Chondrocyte (in vitro differentiated cells): ENCODE measurements around the gene LPP. TPM values are rescaled to one million over a fixed set of nuclear protein-coding genes. Genes with fewer than 3 reads are reported as not detected.

Source experiments
- DNase-seq: peaks from one replicate; pipeline ENCODE4 v3.0.0; 2021; ENCODE audit warnings: mixed read lengths, low spot score
- H3K27ac Mint-ChIP-seq: one replicate; pipeline ENCODE4 v1.8.0; 2021; ENCODE audit warnings: mild to moderate bottlenecking, moderate library complexity, mixed read lengths; ENCODE audit not compliant: unreplicated experiment
- H3K27me3 Mint-ChIP-seq: 2 replicates; pipeline ENCODE4 v1.8.0; 2021; ENCODE audit warnings: low read depth, mixed read lengths
- H3K36me3 Mint-ChIP-seq: 2 replicates; pipeline ENCODE4 v1.8.0; 2021; ENCODE audit warnings: low read depth, mixed read lengths
- H3K4me1 Mint-ChIP-seq: 2 replicates; pipeline ENCODE4 v1.8.0; 2021; ENCODE audit warnings: low read depth, mild to moderate bottlenecking, mixed read lengths
- H3K4me3 Mint-ChIP-seq: one replicate; pipeline ENCODE4 v1.8.0; 2021; ENCODE audit warnings: mild to moderate bottlenecking, moderate library complexity, mixed read lengths; ENCODE audit not compliant: unreplicated experiment
- H3K9me3 Mint-ChIP-seq: 2 replicates; pipeline ENCODE4 v1.8.0; 2021; ENCODE audit warnings: low read depth, mixed read lengths
- total RNA-seq: library from RNA; stranded (reverse); gene quantifications from 3 replicates; pipeline ENCODE4 v1.2.1, GENCODE V29; 2021
- TF ChIP-seq, protein P1 (sequence below): fragments of 200-600 bp; sonication (generic); IDR thresholded peaks from 2 replicates; pipeline ENCODE4 v1.5.0; 2021; ENCODE audit warnings: antibody characterized with exemption, mild to moderate bottlenecking, moderate library complexity

The LPP gene
- total RNA-seq, 1 donor from 2014 or later, result 295 TPM

DNA sequence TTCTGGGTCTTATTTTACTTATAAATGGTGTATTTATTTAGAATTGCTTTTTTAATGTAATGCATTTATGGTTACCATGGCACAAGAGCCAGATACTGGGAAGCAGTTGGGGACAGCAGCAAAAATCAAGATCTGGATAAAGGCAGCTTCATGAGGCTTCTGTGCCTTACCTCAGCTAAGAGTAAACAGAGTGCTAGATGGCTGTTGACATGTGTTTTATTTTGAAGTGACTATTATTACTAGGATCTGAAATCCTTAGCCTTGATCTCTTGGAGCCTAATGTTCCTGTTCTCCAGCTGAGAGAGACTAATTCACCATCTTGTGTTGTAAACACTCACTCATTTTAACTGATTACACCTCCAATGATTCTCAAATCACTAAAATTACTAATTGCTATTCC, 317.8 kb downstream of the LPP start:
- Mint-ChIP-seq H3K36me3 (peaks cover 7% of the 10 kb centered on the region), H3K27ac (peak overlapping the region; percentile 94), H3K27me3 (no peaks in the 10 kb centered on the region), H3K4me1 (peaks cover 79% of the 10 kb centered on the region), H3K4me3 (no peak overlapping the region), H3K9me3 (peaks cover 3% of the 10 kb centered on the region)
- no peak for DNase-seq
- TF ChIP-seq, protein P1, sequence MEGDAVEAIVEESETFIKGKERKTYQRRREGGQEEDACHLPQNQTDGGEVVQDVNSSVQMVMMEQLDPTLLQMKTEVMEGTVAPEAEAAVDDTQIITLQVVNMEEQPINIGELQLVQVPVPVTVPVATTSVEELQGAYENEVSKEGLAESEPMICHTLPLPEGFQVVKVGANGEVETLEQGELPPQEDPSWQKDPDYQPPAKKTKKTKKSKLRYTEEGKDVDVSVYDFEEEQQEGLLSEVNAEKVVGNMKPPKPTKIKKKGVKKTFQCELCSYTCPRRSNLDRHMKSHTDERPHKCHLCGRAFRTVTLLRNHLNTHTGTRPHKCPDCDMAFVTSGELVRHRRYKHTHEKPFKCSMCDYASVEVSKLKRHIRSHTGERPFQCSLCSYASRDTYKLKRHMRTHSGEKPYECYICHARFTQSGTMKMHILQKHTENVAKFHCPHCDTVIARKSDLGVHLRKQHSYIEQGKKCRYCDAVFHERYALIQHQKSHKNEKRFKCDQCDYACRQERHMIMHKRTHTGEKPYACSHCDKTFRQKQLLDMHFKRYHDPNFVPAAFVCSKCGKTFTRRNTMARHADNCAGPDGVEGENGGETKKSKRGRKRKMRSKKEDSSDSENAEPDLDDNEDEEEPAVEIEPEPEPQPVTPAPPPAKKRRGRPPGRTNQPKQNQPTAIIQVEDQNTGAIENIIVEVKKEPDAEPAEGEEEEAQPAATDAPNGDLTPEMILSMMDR, result no peak

DNA sequence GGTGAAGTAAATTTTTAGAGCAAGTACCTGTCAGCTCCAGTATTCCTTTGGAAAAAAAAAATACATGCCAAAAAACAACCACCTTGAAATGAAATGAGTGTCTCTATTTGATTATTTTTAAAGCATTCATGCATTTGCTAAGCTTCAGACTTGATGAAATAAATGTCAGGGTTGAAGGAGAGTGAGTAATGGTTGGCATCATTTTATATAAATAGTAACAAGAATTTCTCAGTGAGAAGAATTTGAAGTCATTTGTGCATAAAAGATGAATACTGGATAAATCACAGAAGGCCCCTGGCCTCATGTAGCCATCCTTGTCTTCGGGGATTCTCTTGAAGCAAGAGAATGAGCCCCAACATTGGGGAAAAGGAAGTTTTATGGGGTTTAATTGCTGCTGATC, 318.4 kb downstream of the LPP start:
- H3K27ac Mint-ChIP-seq, result peak overlapping the region; percentile 94
- peaks cover 2% of the 10 kb centered on the region for H3K9me3 Mint-ChIP-seq
- H3K27me3 Mint-ChIP-seq, result no peaks in the 10 kb centered on the region
- TF ChIP-seq, protein P1, result no peak
- no peak for DNase-seq
- H3K4me3 Mint-ChIP-seq, result peak overlapping the region; percentile 31
- H3K4me1 Mint-ChIP-seq, result peaks cover 81% of the 10 kb centered on the region
- peaks cover 7% of the 10 kb centered on the region for H3K36me3 Mint-ChIP-seq

DNA sequence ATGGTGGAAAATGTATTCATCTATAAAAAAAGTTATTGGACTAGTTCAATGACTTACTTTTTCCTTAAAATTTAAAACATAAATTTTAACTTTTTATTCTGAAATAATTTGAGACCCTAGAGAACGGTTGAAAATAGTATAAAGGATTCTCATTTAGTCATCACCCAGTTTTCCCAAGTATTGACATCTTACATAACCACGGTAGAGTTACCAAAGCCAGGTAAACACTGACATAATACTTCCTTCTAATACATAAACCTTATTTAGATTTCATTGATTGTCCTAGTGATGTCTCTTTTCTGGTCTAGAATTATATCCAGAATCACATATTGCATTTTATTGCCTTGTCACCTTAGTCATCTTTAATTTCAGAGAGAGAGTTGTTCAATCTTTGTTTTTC, 319.1 kb downstream of the LPP start:
- no peak for DNase-seq
- peak overlapping the region; percentile 31 for H3K4me3 Mint-ChIP-seq

DNA sequence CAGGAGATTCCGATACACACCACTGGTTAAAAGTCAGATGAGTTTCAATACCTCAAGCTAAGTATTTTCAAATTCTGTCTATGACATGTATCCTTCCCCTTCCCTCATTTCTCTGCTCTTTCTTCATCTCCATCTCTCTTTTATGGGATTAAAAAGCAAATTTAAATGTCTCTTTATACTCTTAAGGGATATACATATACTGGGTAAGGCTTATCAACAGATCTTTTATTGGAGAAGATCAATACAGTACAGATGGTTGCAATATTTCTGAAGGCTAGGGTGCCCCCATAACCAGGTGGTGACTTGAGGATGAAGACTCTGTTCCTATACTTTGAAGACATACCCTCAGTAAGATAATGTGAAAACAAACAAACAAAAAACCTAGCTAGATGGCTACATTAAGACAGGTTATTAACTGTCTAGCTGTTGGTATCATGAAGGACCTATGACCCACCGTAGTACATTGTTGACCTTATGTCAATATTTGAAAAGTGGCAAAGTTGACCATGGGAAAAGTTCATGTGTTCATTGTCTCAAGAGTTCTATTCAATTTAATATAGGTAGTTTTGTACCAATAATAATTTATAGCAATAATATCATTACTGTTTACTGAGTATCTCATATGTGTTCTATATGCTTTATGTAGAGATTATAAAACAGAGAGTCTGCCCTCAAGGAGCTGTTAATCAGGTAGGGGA, 319.8 kb downstream of the LPP start:
- no peaks in the 10 kb centered on the region for H3K27me3 Mint-ChIP-seq

More for the DNA sequence above, 319.1 kb downstream of the LPP start:
- H3K4me1 Mint-ChIP-seq, result peaks cover 79% of the 10 kb centered on the region
- no peaks in the 10 kb centered on the region for H3K9me3 Mint-ChIP-seq
- TF ChIP-seq, protein P1, result no peak
- peak overlapping the region; percentile 94 for H3K27ac Mint-ChIP-seq
- H3K36me3 Mint-ChIP-seq, result peaks cover 5% of the 10 kb centered on the region
- H3K27me3 Mint-ChIP-seq, result no peaks in the 10 kb centered on the region

DNA sequence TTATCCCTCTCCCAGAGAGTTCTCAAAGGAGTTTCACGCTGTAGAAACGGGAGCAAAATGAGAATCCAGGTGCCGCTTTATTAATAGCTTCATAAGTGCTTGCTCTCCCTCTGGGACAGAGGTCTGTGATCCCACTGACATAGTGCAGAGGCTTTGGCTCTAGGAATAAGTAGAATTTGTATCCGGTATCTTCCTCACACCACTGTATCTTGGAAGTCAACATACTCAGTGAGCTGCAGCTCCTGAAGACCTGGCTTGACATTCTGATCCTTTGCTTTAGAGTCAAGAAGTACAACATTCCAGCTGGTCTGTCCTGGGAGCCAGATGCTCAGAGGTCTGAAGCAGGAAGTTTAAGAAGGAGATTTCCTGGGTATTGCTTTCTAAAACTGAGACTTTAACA, 323.0 kb downstream of the LPP start:
- H3K4me3 Mint-ChIP-seq, result no peak overlapping the region

More for the DNA sequence above, 319.8 kb downstream of the LPP start:
- peak overlapping the region; percentile 94 for H3K27ac Mint-ChIP-seq
- H3K9me3 Mint-ChIP-seq, result no peaks in the 10 kb centered on the region
- H3K4me1 Mint-ChIP-seq, result peaks cover 72% of the 10 kb centered on the region
- TF ChIP-seq, protein P1, result no peak
- no peak for DNase-seq
- peaks cover 5% of the 10 kb centered on the region for H3K36me3 Mint-ChIP-seq
- H3K4me3 Mint-ChIP-seq, result no peak overlapping the region

More for the DNA sequence above, 323.0 kb downstream of the LPP start:
- H3K36me3 Mint-ChIP-seq, result no peaks in the 10 kb centered on the region
- no peaks in the 10 kb centered on the region for H3K27me3 Mint-ChIP-seq
- H3K9me3 Mint-ChIP-seq, result no peaks in the 10 kb centered on the region
- DNase-seq, result no peak
- TF ChIP-seq, protein P1, result no peak
- H3K4me1 Mint-ChIP-seq, result peaks cover 61% of the 10 kb centered on the region
- H3K27ac Mint-ChIP-seq, result peak overlapping the region; percentile 72
